ENCODE data around the gene TULP4.
"Not testable (repeated sequence)": the region's sequence is repeated elsewhere in the genome, so short reads cannot be mapped to it uniquely, and the experiment has no call there.

Gene TULP4

DNA sequence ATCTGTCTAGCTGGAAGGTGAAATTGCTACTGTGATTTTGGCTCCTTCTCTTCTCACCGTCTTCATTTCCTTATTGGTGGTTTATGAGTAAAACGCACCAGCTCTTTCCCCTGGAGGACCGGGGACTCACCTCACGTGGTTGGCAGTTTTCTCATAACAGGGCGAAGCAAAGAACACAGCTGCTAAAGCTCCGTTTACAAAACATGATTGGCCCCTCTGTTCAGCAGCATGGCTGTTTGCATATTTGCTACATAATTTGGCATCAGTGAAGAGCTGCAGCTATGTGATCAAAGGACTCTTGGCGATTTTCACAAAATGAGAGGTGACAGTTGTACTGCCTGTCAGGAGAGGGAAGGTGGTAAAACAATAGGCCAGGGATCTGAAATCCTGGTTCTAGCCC, 227.1 kb downstream of the TULP4 start:
- no peak for FAIRE-seq

DNA sequence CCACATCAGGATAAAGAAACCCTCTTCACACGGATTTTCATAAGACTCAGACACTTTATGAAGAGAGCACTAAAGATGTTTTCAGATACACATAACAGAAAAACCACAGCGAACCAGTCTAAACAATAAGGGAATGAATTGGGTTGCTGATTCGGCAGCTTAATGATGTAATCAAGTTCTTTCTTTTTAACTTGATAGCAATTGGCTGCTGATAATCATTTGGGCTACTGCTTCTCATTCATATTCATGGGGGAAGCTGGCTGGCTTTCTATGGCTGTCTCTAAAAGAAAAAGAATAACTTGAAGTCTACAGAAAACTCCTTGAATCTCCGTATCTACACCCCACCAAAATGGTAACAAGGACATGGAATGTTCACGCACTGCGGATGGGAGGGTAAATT, 227.6 kb downstream of the TULP4 start:
- no peak for FAIRE-seq

DNA sequence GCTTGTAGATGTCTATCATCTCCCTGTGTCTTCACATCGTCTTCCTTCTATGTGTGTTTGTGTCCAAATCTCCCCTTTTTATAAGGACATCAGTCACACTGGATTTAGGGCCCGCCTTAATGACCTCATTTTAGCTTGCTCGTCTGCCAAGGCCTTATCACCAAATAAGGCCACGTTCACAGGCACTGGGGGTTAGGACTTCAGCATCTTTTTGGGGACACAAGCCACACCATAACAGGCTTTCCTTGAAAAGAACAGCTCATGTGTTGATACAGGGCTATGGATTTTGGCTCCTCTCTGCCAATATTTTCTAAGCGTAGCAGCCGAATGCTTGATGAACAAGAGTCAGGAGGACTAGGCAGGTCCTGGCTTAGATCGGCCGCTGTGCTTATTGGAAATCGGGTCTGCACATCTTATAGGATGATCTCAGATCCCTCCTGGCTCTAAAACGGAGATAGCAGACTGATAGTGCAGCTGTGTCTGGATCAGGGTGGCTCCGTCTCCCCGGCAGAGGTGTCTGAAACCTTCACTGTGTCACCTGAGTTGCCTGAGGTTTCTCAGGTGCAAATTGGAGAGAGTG, 231.4 kb downstream of the TULP4 start:
- FAIRE-seq = no peak

- FAIRE-seq = no peak
These were observed 232.2 kb downstream of the TULP4 start for GRCh38 chr6:158544428-158544827.

DNA sequence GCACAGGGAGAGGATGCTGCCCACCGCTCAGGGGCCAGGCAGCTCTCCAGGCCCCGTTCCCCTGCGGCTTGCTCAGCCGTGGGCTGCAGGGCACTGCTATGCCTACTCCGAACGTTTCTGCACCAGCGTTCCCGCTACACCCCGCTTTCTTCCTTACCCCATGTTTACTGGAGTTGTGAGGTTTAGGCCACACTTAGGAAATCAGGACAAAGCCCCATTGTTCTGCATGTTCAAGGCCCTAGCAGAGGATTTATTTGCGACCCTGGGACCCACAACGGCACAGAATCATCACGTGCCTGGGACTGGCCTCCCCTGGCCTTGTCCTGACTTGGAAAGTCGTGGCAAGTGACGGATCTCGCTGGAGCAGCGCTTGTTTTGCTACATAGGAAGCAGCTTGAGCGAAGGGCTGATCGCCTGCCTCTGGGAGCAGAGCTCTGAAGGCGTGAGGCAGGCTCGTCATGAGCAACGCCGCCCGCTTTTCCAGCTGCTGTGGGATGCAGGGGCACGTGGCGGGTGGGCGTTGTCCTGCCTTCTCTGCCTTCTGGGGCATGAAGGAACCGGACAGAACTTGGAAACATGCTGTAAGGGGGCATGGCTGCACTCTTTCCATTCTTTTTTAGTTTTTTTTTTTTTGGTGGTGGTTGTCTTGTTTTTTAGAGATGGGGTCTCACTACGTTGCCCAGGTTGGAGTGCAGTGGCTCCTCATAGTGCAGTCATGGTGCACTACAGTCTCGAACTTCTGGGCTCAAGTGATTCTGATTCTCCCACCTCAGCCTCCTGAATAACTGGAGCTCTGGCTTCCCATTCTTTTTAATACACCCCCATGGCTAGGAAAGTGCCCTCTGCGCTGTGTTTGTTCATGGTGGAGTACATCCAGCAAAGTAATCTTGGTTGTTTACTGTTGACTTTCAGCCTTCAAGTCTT, 233.0 kb downstream of the TULP4 start:
- no peak for FAIRE-seq

DNA sequence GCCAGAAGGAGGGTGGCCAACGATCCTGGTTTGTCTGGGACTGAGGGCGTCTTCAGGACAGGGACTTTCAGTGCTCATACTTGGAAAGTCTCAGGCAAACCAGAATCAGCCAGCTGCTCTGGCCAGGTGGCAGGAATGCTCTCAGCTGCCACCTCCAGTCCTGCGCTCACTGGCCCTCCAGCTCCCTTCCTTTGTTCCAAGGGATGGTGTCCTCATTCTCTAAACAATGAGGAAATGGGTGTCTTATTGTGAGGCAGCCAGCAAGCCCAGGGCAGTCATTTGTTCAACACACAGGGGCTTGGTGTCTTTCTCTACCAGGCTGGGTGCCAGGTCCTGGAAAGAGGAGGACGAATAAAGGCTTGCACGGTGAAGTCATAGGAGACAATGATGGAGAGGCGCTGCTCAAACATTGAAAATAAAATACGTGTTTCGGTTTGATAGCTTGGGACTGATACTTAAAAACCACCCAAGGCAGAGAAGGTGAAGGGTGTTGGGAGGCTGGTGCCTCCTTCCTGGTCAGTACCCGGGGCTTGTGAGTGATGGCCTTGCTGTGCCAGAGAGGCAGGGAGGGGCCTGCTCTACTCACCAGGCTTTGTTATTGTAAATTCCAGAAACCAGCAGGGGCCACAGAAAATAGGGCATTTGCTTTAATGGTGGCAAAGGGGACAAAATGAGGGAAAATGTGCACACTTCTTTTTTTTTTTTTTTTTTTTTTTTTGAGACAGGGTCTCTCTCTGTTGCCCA, 236.3 kb downstream of the TULP4 start:
- FAIRE-seq = no peak

- FAIRE-seq = no peak
These were observed 240.0 kb downstream of the TULP4 start for GRCh38 chr6:158552055-158552795.

GRCh38 chr6:158552796-158553138, 240.5 kb downstream of the TULP4 start:
- FAIRE-seq = no peak

- FAIRE-seq = no peak
These were observed 242.5 kb downstream of the TULP4 start for GRCh38 chr6:158554611-158555361.

DNA sequence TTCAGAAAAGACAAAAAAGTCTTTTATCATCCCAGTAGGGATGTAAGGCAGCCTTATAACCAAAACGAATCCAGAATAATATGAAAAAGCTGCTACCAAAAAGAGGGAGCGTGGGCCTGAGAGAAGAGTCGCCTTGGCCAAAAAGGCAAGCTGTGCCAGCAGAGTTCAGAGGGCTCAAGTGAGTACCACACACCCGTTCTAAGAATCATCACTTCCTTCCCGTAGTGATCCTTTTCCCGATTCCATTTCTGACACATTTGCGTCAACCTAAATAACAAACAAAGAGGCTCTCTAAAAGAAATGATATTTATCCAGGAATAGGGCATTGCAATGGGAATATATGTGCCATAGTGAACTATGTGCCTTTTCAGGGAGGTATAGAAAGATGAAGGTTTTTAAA, 243.8 kb downstream of the TULP4 start:
- FAIRE-seq = no peak

GRCh38 chr6:158557110-158557509, 244.8 kb downstream of the TULP4 start:
- not testable (repeated sequence) for FAIRE-seq

- FAIRE-seq = no peak
These were observed 245.7 kb downstream of the TULP4 start for GRCh38 chr6:158557927-158558326.

- FAIRE-seq = no peak
These were observed 246.4 kb downstream of the TULP4 start for GRCh38 chr6:158558415-158559306.

GRCh38 chr6:158559338-158559894, 247.2 kb downstream of the TULP4 start:
- no peak for FAIRE-seq

DNA sequence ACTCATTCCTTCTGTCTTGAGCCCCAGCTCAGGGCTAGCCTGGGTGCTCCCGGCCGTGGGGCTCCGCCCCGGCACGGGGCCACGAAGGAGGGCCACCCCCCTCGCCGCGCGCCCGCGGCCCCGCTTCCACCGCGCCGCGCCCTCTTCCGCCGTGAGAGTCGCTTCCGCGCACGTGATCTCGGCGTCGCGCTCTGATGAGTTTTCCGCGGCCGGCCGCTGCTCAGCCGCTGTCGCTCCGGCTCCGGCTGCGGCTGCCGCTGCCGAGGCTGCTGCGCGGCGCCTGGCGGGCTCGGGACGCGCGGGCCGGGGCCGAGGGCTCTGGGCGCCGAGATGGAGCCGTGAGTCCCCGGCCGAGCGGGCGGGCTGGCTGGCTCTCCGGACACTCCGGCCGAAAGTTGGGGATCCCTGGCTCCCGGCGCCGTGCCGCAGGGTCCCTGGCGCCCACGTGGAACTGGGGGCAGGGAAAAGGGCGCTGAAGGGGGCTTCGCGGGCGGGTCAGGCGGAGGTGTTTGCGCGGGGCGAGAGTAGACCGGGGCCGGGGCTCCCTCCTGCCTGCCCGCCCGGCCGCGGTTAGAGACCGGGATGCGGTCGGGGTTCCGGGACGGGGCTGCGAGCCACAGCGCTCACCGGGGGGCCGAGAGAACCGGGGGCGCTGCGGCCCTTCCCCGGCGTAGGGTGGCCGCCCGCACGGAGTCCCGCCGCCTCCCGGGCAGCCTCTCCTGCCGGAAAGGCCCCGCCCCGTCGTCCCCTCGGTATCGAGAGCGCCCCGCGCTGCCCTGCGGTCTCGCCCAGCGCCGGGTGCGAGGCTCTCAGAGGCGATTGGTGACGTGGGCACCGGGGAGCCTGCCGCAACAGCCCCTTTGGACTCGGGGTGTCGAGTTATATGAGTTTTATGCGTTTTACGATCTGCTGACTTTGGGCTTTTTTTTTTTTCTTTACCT, 247.9 kb downstream of the TULP4 start, which contains the start of gene TMEM181:
Gene TMEM181 (plus strand): TSS at position 197 of the 941 bp plus-strand sequence. CDS start 134 bp downstream, at position 331.
- no peak for FAIRE-seq

DNA sequence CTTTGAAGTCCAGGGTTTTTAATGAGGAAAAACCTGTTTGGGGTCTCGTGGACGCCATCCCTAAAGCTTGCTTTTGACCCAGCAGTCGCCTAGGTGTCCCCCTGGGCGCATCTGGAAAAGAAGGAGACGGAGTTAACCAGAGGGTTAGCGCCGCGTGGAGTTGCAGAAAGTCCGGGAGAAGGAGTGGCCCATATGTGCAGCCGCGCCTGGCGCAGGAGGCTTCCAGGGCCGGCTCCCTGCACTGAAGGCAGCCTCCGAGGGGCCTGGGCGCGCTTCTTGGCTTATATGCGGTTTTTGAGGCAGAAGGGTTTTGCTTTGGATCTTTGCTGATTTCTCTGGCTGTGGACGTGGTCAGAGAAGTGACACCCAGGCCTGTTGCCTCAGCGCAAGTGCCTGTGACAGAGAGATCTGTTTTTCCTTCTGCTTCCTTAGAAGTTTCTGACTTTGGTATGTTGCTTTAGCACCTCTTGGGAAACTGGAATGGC, 248.6 kb downstream of the TULP4 start:
- no peak for FAIRE-seq

All from G401.6 (cell line).